Breast epithelium (tissue), 4 donors: ENCODE data around the gene ST8SIA5. TPM values are rescaled to one million over a fixed set of nuclear protein-coding genes. Genes with fewer than 3 reads are reported as not detected.

Source experiments
- DNase-seq, 2 donors: peaks; one replicate each; pipeline ENCODE4 v3.0.0-alpha.2; 2019; ENCODE audit warnings: low spot score in 2 of 2
- H3K27ac ChIP-seq, 2 donors: fragments of 200-600 bp; sonication (generic) in 1 of 2; one replicate each; pipeline ENCODE4 v1.5.1; 2016 to 2019; ENCODE audit warnings: mild to moderate bottlenecking in 1 of 2
- H3K27me3 ChIP-seq, 2 donors: fragments of 200-600 bp; sonication (generic) in 1 of 2; one replicate each; pipeline versions ENCODE4 v1.5.1 to v1.6.0; 2017 to 2019; ENCODE audit warnings: control low read depth in 1 of 2, mild to moderate bottlenecking in 1 of 2
- H3K36me3 ChIP-seq: fragments of 200-600 bp; one replicate; pipeline ENCODE4 v1.5.1; 2019
- H3K4me1 ChIP-seq, 2 donors: fragments of 200-600 bp; sonication (generic); one replicate each; pipeline ENCODE4 v1.5.1; 2016 to 2019; ENCODE audit warnings: control low read depth in 1 of 2
- H3K4me3 ChIP-seq, 3 donors: fragments of 200-600 bp; sonication (generic); 1 replicate in 2 of 3; 2 replicates in 1 of 3; pipeline ENCODE4 v1.5.1; 2016 to 2019; ENCODE audit warnings: mild to moderate bottlenecking in 3 of 3, moderate library complexity in 2 of 3
- H3K9me3 ChIP-seq, 2 donors: fragments of 200-600 bp; sonication (generic) in 1 of 2; one replicate each; pipeline ENCODE4 v1.5.1; 2016 to 2019; ENCODE audit warnings: control low read depth in 1 of 2
- POLR2A ChIP-seq: fragments of 450-650 bp; IDR thresholded peaks from one replicate; pipeline ENCODE4 v1.6.1; 2016; ENCODE audit warnings: antibody characterized with exemption, mild to moderate bottlenecking, moderate library complexity
- POLR2AphosphoS5 ChIP-seq, 3 donors: sonication (generic); formaldehyde crosslinking; IDR thresholded peaks; one replicate each; pipeline ENCODE4 v1.6.1; 2017; ENCODE audit warnings: antibody characterized with exemption in 3 of 3
- intact Hi-C: fragments of 100-400 bp; cut with DNase I; formaldehyde crosslinking; loops from one replicate; pipeline ENCODE4 v1.15.1; 2023; ENCODE audit warnings: low total_unique reads
- total RNA-seq, 3 donors: library from RNA; depleted of rRNA; stranded (reverse); fragments of >200 nt; gene quantifications; one replicate each; pipeline ENCODE4 v1.1.0, GENCODE V29; 2016
- TF ChIP-seq, protein P1 (sequence below), 3 donors: fragments of 450-650 bp; IDR thresholded peaks; one replicate each; pipeline ENCODE4 v1.5.1; 2016 to 2017; ENCODE audit warnings: antibody characterized with exemption in 3 of 3, mild to moderate bottlenecking in 3 of 3, moderate library complexity in 3 of 3

The ST8SIA5 gene
- total RNA-seq, 3 donors from 2014 or later: 0.29 to 0.33 TPM; not detected in 1

- H3K36me3 ChIP-seq: no peaks in the 10 kb centered on the region
- no peak for DNase-seq
- no peaks in the 10 kb centered on the region for H3K9me3 ChIP-seq
- intact Hi-C loops: no loop called here
- no peak overlapping the region for H3K27ac ChIP-seq
- peaks cover 0 to 45% of the 10 kb centered on the region in 2 donors for H3K27me3 ChIP-seq
- no peak overlapping the region for H3K4me3 ChIP-seq
- no peaks in the 10 kb centered on the region for H3K4me1 ChIP-seq
- TF ChIP-seq POLR2AphosphoS5 (IDR thresholded peaks at IDR 0.05) (no peak), POLR2A (no peak)
- TF ChIP-seq, protein P1, sequence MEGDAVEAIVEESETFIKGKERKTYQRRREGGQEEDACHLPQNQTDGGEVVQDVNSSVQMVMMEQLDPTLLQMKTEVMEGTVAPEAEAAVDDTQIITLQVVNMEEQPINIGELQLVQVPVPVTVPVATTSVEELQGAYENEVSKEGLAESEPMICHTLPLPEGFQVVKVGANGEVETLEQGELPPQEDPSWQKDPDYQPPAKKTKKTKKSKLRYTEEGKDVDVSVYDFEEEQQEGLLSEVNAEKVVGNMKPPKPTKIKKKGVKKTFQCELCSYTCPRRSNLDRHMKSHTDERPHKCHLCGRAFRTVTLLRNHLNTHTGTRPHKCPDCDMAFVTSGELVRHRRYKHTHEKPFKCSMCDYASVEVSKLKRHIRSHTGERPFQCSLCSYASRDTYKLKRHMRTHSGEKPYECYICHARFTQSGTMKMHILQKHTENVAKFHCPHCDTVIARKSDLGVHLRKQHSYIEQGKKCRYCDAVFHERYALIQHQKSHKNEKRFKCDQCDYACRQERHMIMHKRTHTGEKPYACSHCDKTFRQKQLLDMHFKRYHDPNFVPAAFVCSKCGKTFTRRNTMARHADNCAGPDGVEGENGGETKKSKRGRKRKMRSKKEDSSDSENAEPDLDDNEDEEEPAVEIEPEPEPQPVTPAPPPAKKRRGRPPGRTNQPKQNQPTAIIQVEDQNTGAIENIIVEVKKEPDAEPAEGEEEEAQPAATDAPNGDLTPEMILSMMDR (IDR thresholded peaks at IDR 0.05): no peak
These were observed 1.4 kb downstream of the ST8SIA5 start for GRCh38 chr18:46755315-46756024.

DNA sequence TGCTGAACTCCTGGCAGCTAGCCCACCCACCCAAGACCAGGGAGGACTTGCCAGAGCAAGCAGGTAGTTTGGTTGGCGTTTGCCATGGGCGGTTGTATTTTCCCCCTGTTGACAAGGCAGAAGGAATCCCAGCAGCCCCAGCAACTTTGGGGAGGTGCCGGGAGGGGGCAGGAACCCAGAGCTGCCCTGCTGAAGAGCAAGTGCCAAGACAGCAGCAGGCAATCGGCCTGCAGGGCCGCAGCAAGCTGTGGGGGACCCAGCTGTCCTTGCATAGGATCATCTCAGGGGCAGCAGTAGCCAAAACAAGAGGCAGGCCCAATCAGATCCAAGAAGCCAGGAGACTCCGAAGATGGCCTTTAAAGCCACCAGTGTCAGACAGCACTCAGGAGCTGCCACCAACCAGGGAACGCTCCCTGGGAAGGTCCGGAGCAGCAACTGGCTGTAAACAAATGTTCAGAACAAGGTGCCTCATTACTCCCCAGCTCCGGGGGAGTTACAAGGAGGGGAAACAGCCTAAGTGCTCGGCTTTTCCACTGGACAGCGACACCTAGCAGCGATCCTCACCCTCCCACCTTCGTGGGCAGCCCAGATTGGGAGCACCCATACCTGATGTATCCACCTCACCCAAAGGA, 2.1 kb downstream of the ST8SIA5 start:
- peaks cover 0 to 38% of the 10 kb centered on the region in 2 donors for H3K27me3 ChIP-seq
- H3K4me3 ChIP-seq: no peak overlapping the region
- H3K36me3 ChIP-seq: no peaks in the 10 kb centered on the region
- no peaks in the 10 kb centered on the region for H3K4me1 ChIP-seq
- no peaks in the 10 kb centered on the region for H3K9me3 ChIP-seq
- no peak for TF ChIP-seq POLR2AphosphoS5 (IDR thresholded peaks at IDR 0.05)
- TF ChIP-seq, protein P1 (IDR thresholded peaks at IDR 0.05): no peak
- TF ChIP-seq POLR2A: no peak
- no peak for DNase-seq
- no peak overlapping the region for H3K27ac ChIP-seq
- intact Hi-C loops: no loop called here

DNA sequence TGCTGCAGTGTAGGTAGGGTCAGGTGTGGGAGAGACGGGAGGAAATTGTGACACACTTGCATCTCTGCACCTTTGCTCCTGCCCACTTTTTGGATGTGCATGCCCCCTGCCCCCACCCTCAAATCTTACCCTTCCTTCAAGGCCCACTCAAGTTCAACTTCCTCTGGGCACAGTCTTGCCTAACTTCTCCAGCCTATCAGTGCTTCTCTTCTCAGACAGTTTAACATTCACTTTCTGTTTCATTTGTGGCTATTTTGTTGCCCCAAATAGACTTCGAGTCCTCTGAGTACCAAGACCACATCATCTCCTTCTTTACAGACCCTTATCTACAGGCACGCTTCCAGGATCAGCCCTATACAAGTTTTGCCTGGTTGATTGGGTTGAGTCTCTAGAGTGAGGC, 2.7 kb downstream of the ST8SIA5 start:
- TF ChIP-seq POLR2A: no peak
- no peak for TF ChIP-seq POLR2AphosphoS5 (IDR thresholded peaks at IDR 0.05)
- Histone ChIP-seq H3K36me3 (no peaks in the 10 kb centered on the region), H3K27me3 (peaks cover 0 to 32% of the 10 kb centered on the region in 2 donors)

DNA sequence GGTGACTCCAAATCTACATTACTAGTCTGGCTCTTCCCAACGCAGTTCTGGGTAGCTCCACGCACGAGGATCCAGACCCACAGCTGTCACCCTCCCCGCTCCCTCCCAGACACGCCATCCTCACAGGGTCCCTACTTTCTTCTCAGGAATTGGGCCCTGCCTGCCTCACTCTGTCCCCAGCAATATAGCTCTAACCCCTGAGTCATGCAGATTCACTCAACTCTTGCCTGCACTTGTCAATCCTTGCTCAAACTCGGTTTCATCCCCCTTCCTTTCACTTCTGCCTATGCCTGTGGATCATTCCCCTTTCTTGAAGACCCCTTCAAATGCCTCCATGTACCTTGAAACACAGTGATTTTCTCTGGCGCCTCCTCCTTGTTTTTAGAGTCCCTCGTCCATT, 5.0 kb downstream of the ST8SIA5 start:
- H3K36me3 ChIP-seq: no peaks in the 10 kb centered on the region
- intact Hi-C loops: no loop called here
- DNase-seq: no peak
- TF ChIP-seq POLR2AphosphoS5 (IDR thresholded peaks at IDR 0.05) (no peak), POLR2A (no peak)
- TF ChIP-seq, protein P1 (IDR thresholded peaks at IDR 0.05): no peak
- H3K4me3 ChIP-seq: no peak overlapping the region
- H3K27ac ChIP-seq: no peak overlapping the region
- H3K9me3 ChIP-seq: no peaks in the 10 kb centered on the region
- no peaks in the 10 kb centered on the region for H3K4me1 ChIP-seq
- H3K27me3 ChIP-seq: peaks cover 0 to 14% of the 10 kb centered on the region in 2 donors

More for the DNA sequence above, 2.7 kb downstream of the ST8SIA5 start:
- no peak overlapping the region for H3K27ac ChIP-seq
- no peak for DNase-seq
- no peak overlapping the region for H3K4me3 ChIP-seq
- no peaks in the 10 kb centered on the region for H3K9me3 ChIP-seq
- H3K4me1 ChIP-seq: no peaks in the 10 kb centered on the region
- intact Hi-C loops: no loop called here

DNA sequence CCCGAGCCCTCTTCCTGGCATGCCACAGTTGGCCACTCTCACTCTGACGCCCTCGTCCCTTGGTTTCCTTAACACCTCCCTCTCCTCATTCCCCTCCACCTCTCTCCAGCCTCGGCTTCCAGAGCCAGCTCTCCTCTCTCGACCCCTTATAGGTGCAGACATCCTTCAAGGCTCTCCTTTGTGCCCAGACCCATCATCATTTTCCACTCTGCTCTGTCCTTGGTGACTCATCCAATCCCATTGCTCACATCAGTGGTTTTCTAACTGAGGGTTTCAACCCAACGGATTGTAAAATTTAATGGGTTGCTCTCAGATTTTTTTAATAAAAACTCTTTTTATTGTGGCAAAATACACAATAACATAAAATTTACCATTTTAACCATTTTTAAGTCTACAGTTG, 6.2 kb downstream of the ST8SIA5 start:
- no peak overlapping the region for H3K4me3 ChIP-seq
- H3K36me3 ChIP-seq: no peaks in the 10 kb centered on the region
- no peaks in the 10 kb centered on the region for H3K9me3 ChIP-seq
- no peak overlapping the region for H3K27ac ChIP-seq
- intact Hi-C loops: no loop called here
- H3K4me1 ChIP-seq: no peaks in the 10 kb centered on the region
- TF ChIP-seq, protein P1 (IDR thresholded peaks at IDR 0.05): no peak
- no peak for TF ChIP-seq POLR2AphosphoS5 (IDR thresholded peaks at IDR 0.05)
- no peak for TF ChIP-seq POLR2A
- no peak for DNase-seq
- peaks cover 0 to 3% of the 10 kb centered on the region in 2 donors for H3K27me3 ChIP-seq
